Measurements from ENCODE around the gene PSD4. TPM values are rescaled to one million over a fixed set of nuclear protein-coding genes. Genes with fewer than 3 reads are reported as not detected.
"Not testable (repeated sequence)": the region's sequence is repeated elsewhere in the genome, so short reads cannot be mapped to it uniquely, and the experiment has no call there.

Gene PSD4
- polyA plus RNA-seq, 1 of the 3 experiments (the other 2 are of a cell fraction): 0.35 TPM

GRCh38 chr2:113234721-113235346 lies 61.1 kb downstream of the PSD4 start (continued):
- TF ChIP-seq CTCF (IDR thresholded peaks at IDR 0.05): no peak

- H3K4me3 ChIP-seq (ENCODE audit: low read depth in 2 of 2, low read length in 1 of 2); H3K4me2 ChIP-seq; H3K36me3 ChIP-seq (replicated peaks in 1 of 2; ENCODE audit: control insufficient read depth in 1 of 2, insufficient read depth in 2 of 2, low read length in 1 of 2); H3K9me2 ChIP-seq; H3K27me3 ChIP-seq (ENCODE audit: insufficient read depth); H3K9me3 ChIP-seq; DNase-seq; H2AFZ ChIP-seq (ENCODE audit: low read depth); H3K9ac ChIP-seq; H4K20me1 ChIP-seq (ENCODE audit: insufficient read depth); H3K27ac ChIP-seq (ENCODE audit: low read depth in 2 of 2, low read length in 1 of 2); H3K79me2 ChIP-seq (ENCODE audit: insufficient read depth); POLR2A ChIA-PET; H3F3A ChIP-seq (replicated peaks; ENCODE audit: insufficient read depth): not testable (repeated sequence)
- CTCF ChIA-PET: interaction anchor here (1.0 to 2.4 kb wide), 3 partner anchors 9 to 32 kb away, joined by 3 to 15 read pairs (median 3); no protein-coding TSS in a partner anchor
- H3K4me1 ChIP-seq (ENCODE audit: control insufficient read depth in 1 of 2, insufficient read depth in 2 of 2, low read depth in 1 of 2, low read length in 1 of 2): peaks cover 11 to 13% of the 10 kb centered on the region in 2 experiments
- WGBS (ENCODE audit: low lambda C conversion rate): 92% methylated on average over 28 of the region's 74 CpGs
Measured at GRCh38 chr2:113235347-113236226, 61.8 kb downstream of the PSD4 start.

GRCh38 chr2:113236367-113237159 lies 62.8 kb downstream of the PSD4 start:
- no peak overlapping the region for H3K4me3 ChIP-seq (ENCODE audit: low read depth in 2 of 2, low read length in 1 of 2)
- H4K20me1 ChIP-seq (ENCODE audit: insufficient read depth): no peaks in the 10 kb centered on the region
- H3K4me1 ChIP-seq (ENCODE audit: control insufficient read depth in 1 of 2, insufficient read depth in 2 of 2, low read depth in 1 of 2, low read length in 1 of 2): peaks cover 18 to 21% of the 10 kb centered on the region in 2 experiments
- DNase-seq: no peak
- no peaks in the 10 kb centered on the region for H3K9me2 ChIP-seq
- no peaks in the 10 kb centered on the region for H3K27me3 ChIP-seq (ENCODE audit: insufficient read depth)
- WGBS (ENCODE audit: low lambda C conversion rate): 90% methylated on average over 19 of the region's 38 CpGs
- H3K9me3 ChIP-seq: no peaks in the 10 kb centered on the region
- ChIA-PET CTCF (interaction anchor here (0.8 to 3.9 kb wide), 4 partner anchors 9 to 38 kb away, joined by 3 to 21 read pairs (median 4); no protein-coding TSS in a partner anchor), POLR2A (interaction anchor here (0.7 kb wide), 1 partner anchor 38 kb away, joined by 3 read pairs; no protein-coding TSS in a partner anchor)
- no peaks in the 10 kb centered on the region for H3K79me2 ChIP-seq (ENCODE audit: insufficient read depth)
- H3K4me2 ChIP-seq: no peak overlapping the region
- H3K36me3 ChIP-seq (replicated peaks in 1 of 2; ENCODE audit: control insufficient read depth in 1 of 2, insufficient read depth in 2 of 2, low read length in 1 of 2): no peaks in the 10 kb centered on the region
- no peak overlapping the region for H3K9ac ChIP-seq
- H2AFZ ChIP-seq (ENCODE audit: low read depth): no peak overlapping the region
- H3F3A ChIP-seq (replicated peaks; ENCODE audit: insufficient read depth): peaks cover 6% of the 10 kb centered on the region
- H3K27ac ChIP-seq (ENCODE audit: low read depth in 2 of 2, low read length in 1 of 2): no peak overlapping the region
- TF ChIP-seq MXI1 (IDR thresholded peaks at IDR 0.05; ENCODE audit: low read depth, low read length): no peak
- no peak for TF ChIP-seq USF2 (IDR thresholded peaks at IDR 0.05; ENCODE audit: borderline replicate concordance, low read depth, low read length)
- TF ChIP-seq MAX (IDR thresholded peaks at IDR 0.05; ENCODE audit: low read depth): no peak
- TF ChIP-seq RCOR1 (IDR thresholded peaks at IDR 0.05; ENCODE audit: low read length): no peak
- no peak for TF ChIP-seq IRF3 (IDR thresholded peaks at IDR 0.05; ENCODE audit: low read depth, low read length)
- no peak for TF ChIP-seq TAF1 (IDR thresholded peaks at IDR 0.05; ENCODE audit: borderline replicate concordance, low read depth, low read length)
- TF ChIP-seq TCF12 (IDR thresholded peaks at IDR 0.05): no peak
- TF ChIP-seq GATA2 (CRISPR knock-in tag; IDR thresholded peaks at IDR 0.05): no peak
- TF ChIP-seq POLR2AphosphoS5 (IDR thresholded peaks at IDR 0.05; ENCODE audit: low read depth, low read length): no peak
- TF ChIP-seq MEF2A (IDR thresholded peaks at IDR 0.05; ENCODE audit: borderline replicate concordance, low read depth): no peak
- TF ChIP-seq CTCF (IDR thresholded peaks at IDR 0.05): no peak

Data from SK-N-SH (cell line).